ENCODE results near the gene IL1RAPL2.
"Not testable (repeated sequence)": the region's sequence is repeated elsewhere in the genome, so short reads cannot be mapped to it uniquely, and the experiment has no call there.

The IL1RAPL2 gene

DNA sequence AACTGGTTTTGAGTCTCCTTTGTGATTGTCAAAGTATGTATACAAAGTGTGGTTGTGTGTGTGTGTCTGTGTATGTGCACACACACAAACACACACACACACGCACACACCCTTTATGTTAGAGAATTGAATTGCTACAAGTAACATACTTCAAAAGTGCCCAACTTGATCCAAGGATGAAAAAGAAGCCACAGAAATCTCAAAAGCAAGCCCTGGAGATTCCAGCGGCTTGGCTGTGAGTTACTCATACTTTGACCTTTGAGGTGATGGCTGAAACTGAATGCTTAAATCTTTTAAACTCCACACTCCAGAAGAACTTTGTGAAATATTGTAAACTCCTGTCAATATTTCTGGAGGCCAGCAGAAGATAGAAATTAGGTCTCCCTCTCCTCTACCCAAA lies 1087.9 kb downstream of the IL1RAPL2 start:
- Histone ChIP-seq H3K27me3 (replicated peaks; ENCODE audit: control insufficient read depth, insufficient read depth, low read length) (no peaks in the 10 kb centered on the region), H3K4me3 (replicated peaks; ENCODE audit: low read depth, low read length) (no peak overlapping the region), H3K36me3 (ENCODE audit: control insufficient read depth, insufficient read depth, low read length) (no peaks in the 10 kb centered on the region)
- DNase-seq (ENCODE audit: extremely low read depth, insufficient read length): no peak
- TF ChIP-seq, protein P1, sequence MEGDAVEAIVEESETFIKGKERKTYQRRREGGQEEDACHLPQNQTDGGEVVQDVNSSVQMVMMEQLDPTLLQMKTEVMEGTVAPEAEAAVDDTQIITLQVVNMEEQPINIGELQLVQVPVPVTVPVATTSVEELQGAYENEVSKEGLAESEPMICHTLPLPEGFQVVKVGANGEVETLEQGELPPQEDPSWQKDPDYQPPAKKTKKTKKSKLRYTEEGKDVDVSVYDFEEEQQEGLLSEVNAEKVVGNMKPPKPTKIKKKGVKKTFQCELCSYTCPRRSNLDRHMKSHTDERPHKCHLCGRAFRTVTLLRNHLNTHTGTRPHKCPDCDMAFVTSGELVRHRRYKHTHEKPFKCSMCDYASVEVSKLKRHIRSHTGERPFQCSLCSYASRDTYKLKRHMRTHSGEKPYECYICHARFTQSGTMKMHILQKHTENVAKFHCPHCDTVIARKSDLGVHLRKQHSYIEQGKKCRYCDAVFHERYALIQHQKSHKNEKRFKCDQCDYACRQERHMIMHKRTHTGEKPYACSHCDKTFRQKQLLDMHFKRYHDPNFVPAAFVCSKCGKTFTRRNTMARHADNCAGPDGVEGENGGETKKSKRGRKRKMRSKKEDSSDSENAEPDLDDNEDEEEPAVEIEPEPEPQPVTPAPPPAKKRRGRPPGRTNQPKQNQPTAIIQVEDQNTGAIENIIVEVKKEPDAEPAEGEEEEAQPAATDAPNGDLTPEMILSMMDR (IDR thresholded peaks at IDR 0.05; ENCODE audit: insufficient read depth, low read length, poor library complexity, severe bottlenecking): no peak

DNA sequence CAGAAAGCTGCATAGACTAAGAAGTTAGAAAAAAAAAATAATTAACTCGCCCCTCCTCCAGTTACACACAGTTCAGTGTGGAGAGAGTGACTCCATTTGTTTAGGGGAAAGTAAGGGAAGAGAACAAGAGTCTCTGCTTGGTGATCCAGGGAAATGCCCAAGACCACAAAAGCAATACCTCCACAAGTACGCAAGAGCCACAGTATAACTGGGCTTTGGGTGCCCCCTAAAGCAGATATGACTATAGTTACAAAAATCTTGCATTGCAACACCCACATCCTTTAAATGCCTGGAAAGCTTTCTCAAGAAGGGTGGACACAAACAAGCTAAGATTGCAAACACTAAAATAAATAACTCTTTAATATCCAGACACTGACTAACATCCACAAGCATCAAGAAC lies 1092.1 kb downstream of the IL1RAPL2 start:
- no peaks in the 10 kb centered on the region for H3K27me3 ChIP-seq (replicated peaks; ENCODE audit: control insufficient read depth, insufficient read depth, low read length)
- H3K4me3 ChIP-seq (replicated peaks; ENCODE audit: low read depth, low read length): no peak overlapping the region
- TF ChIP-seq, protein P1 (IDR thresholded peaks at IDR 0.05; ENCODE audit: insufficient read depth, low read length, poor library complexity, severe bottlenecking): no peak
- H3K36me3 ChIP-seq (ENCODE audit: control insufficient read depth, insufficient read depth, low read length): no peaks in the 10 kb centered on the region
- DNase-seq (ENCODE audit: extremely low read depth, insufficient read length): no peak

DNA sequence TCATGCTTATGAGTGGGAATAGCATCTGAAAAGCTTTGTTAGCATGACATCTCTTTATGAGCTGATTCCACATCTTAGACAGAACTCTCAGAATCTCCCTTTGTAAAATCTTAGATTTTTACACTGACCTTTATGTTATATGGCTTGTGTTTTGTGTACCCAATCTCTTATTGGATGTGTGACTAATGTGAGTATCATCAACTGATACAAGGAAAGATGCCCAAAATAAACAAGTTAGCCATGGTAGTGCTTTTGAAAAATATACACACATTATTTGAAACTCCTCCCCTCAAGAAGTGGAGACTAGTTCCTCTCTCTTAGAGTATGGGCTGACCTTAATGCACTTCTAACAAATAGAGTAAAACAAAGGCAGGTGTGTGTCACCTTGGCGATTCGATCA lies 1096.2 kb downstream of the IL1RAPL2 start:
- H3K4me3 ChIP-seq (replicated peaks; ENCODE audit: low read depth, low read length): no peak overlapping the region
- H3K27me3 ChIP-seq (replicated peaks; ENCODE audit: control insufficient read depth, insufficient read depth, low read length): no peaks in the 10 kb centered on the region
- no peaks in the 10 kb centered on the region for H3K36me3 ChIP-seq (ENCODE audit: control insufficient read depth, insufficient read depth, low read length)
- TF ChIP-seq, protein P1 (IDR thresholded peaks at IDR 0.05; ENCODE audit: insufficient read depth, low read length, poor library complexity, severe bottlenecking): no peak
- DNase-seq (ENCODE audit: extremely low read depth, insufficient read length): no peak

DNA sequence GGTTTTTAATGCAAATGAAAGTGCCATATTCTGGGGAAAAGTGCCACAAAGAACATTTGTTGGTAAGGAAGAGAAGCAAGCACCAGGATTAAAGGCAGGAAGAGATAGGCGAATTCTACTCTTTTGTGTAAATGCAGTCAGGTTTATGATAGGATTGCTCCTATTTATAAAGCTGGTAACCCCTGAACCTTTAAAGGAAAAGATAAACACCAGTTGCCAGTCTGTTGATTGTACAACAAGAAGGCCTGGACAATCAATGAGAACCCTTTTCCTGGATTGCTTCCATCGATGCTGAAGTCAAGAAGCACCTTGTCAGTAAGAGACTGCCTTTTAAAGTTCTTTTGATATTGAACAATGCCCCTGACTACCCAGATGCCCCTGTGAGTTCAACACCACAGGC lies 1098.2 kb downstream of the IL1RAPL2 start:
- no peaks in the 10 kb centered on the region for H3K36me3 ChIP-seq (ENCODE audit: control insufficient read depth, insufficient read depth, low read length)
- no peak for DNase-seq (ENCODE audit: extremely low read depth, insufficient read length)
- TF ChIP-seq, protein P1 (IDR thresholded peaks at IDR 0.05; ENCODE audit: insufficient read depth, low read length, poor library complexity, severe bottlenecking): no peak
- H3K27me3 ChIP-seq (replicated peaks; ENCODE audit: control insufficient read depth, insufficient read depth, low read length): no peaks in the 10 kb centered on the region
- no peak overlapping the region for H3K4me3 ChIP-seq (replicated peaks; ENCODE audit: low read depth, low read length)

DNA sequence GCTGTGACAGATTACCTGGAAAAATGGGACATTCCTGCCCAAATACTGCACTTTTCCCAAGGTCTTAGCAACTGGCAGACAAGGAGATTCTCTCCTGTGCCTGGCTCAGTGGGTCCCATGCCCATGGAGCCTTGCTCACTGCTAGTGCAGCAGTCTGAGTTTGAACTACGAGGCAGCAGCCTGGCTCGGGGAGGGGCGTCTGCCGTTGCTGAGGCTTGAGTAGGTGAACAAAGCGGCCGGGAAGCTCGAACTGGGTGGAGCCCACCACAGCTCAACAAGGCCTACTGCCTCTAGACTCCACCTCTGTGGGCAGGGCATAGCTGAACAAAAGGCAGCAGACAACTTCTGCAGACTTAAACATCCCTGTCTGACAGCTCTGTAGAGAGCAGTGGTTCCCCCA lies 1118.3 kb downstream of the IL1RAPL2 start:
- not testable (repeated sequence) for H3K36me3 ChIP-seq (ENCODE audit: control insufficient read depth, insufficient read depth, low read length); H3K4me3 ChIP-seq (replicated peaks; ENCODE audit: low read depth, low read length); H3K27me3 ChIP-seq (replicated peaks; ENCODE audit: control insufficient read depth, insufficient read depth, low read length); DNase-seq (ENCODE audit: extremely low read depth, insufficient read length)

DNA sequence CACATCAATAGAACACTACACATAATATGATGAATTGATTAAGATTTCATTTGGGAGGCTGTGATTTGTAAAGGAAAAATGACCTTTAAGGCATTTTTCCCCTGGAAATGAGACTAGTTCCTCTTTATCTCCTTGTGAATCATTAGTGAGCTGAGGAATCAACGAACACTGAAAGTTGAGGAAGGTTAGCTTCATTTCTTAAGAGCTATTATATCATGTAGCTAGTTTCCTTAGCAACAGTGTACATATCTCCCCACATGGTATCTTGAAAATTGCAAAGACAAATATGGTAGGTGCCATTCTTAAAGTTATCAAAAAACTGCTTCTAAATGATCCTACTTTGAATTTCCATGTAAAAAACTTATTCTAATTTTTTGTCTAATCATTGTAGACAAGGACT lies 1128.8 kb downstream of the IL1RAPL2 start:
- no peak overlapping the region for H3K4me3 ChIP-seq (replicated peaks; ENCODE audit: low read depth, low read length)
- H3K36me3 ChIP-seq (ENCODE audit: control insufficient read depth, insufficient read depth, low read length): no peaks in the 10 kb centered on the region
- H3K27me3 ChIP-seq (replicated peaks; ENCODE audit: control insufficient read depth, insufficient read depth, low read length): no peaks in the 10 kb centered on the region
- DNase-seq (ENCODE audit: extremely low read depth, insufficient read length): no peak
- TF ChIP-seq, protein P1 (IDR thresholded peaks at IDR 0.05; ENCODE audit: insufficient read depth, low read length, poor library complexity, severe bottlenecking): no peak

All from GM06990 (cell line).